ENCODE results near the gene KRT9. TPM values are rescaled to one million over a fixed set of nuclear protein-coding genes. Genes with fewer than 3 reads are reported as not detected.
A peak's percentile ranks its signal among the peaks of the same experiment; 100 is the strongest.
"Not testable (repeated sequence)": the region's sequence is repeated elsewhere in the genome, so short reads cannot be mapped to it uniquely, and the experiment has no call there.

KRT9 gene
- total RNA-seq, 4 donors from 2014 or later: 0.19 to 0.61 TPM; not detected in 2

DNA sequence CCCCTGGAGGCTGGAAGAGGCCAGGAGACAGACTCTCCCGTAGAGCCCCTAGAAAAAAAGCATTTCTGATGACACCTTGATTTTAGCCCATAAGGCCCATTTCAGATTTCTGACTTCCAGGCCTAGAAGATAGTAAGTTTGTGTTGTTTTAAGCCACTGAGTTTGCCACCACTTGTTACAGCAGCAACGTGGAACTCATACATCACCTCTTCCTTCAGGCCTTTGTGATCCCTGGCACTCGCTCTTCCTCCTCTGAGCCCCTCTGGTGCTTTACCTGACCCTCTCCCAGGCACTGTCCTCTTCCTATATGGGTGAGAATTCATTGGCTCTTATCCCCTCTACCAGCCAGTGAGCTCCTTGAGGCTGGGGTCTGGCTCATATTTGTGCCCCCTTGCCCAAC is 25.0 kb downstream of the KRT9 start:
- Histone ChIP-seq H3K9me3 (no peaks in the 10 kb centered on the region), H3K27ac (peak overlapping the region in 2 of 4 donors; percentile 87 to 93), H3K4me3 (no peak overlapping the region), H3K36me3 (no peaks in the 10 kb centered on the region), H3K27me3 (no peaks in the 10 kb centered on the region), H3K4me1 (peaks cover 22 to 46% (median 31%) of the 10 kb centered on the region in 3 donors)
- intact Hi-C loops (cut with DNase I): loop anchor here (5.0 to 10.0 kb wide), 2 partner anchors 115 to 642 kb away; no protein-coding TSS in a partner anchor
- no peak for TF ChIP-seq CTCF (IDR thresholded peaks at IDR 0.05)
- TF ChIP-seq POLR2A (IDR thresholded peaks at IDR 0.05): no peak
- WGBS, 2 donors: 84 to 96% methylated on average over 2 to 3 of the region's 3 CpGs
- no peak for DNase-seq

DNA sequence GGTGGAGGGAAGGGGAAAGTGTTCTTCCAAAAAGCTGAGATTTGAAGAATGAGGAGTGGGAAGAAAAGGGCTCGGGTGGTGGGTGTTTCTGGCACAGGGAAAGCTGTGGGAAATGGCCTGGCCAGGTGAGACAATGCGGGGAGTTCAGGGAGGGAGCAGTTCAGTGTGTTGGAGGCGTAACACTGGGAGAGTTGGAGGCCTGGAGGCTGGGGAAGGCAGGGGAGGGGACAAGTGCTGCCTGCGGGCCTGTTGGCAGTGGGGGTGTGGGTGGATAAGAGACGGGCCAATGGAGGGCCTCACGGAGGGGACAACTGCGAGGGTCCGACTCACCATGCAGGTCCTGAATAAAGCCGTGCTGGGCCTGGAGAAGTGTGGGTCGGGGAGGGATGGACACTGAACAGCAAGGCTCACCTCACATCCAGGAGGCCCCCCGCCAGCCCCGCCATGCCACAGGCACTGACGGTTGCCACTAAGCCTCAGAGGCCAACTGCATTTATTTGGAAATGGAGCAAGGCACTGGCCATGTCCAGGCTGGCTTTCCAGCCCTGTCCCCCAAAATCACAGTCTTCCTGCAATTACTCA is 25.9 kb downstream of the KRT9 start:
- no peak overlapping the region for H3K4me3 ChIP-seq
- TF ChIP-seq CTCF (IDR thresholded peaks at IDR 0.05) (no peak), POLR2A (IDR thresholded peaks at IDR 0.05) (no peak)
- DNase-seq: no peak
- H3K9me3 ChIP-seq: no peaks in the 10 kb centered on the region
- no peaks in the 10 kb centered on the region for H3K36me3 ChIP-seq
- intact Hi-C loops (cut with DNase I): loop anchor here (5.0 to 10.0 kb wide), 2 partner anchors 116 to 641 kb away; no protein-coding TSS in a partner anchor
- H3K4me1 ChIP-seq: peaks cover 22 to 50% (median 31%) of the 10 kb centered on the region in 3 donors
- 72 to 85% methylated on average over 8 to 13 of the region's 13 CpGs for WGBS, 2 donors
- H3K27me3 ChIP-seq: no peaks in the 10 kb centered on the region
- H3K27ac ChIP-seq: no peak overlapping the region

GRCh38 chr17:41544935-41545334 is 26.9 kb downstream of the KRT9 start:
- H3K4me3 ChIP-seq: no peak overlapping the region
- WGBS, 2 donors: 93 to 100% methylated on average over 1 to 5 of the region's 5 CpGs
- no peak overlapping the region for H3K27ac ChIP-seq
- peaks cover 22 to 45% (median 31%) of the 10 kb centered on the region in 3 donors for H3K4me1 ChIP-seq
- H3K27me3 ChIP-seq: no peaks in the 10 kb centered on the region
- H3K36me3 ChIP-seq: no peaks in the 10 kb centered on the region
- no peak for TF ChIP-seq POLR2A (IDR thresholded peaks at IDR 0.05)
- TF ChIP-seq CTCF (IDR thresholded peaks at IDR 0.05): no peak
- no peak for DNase-seq
- intact Hi-C loops (cut with DNase I): loop anchor here (5.0 to 10.0 kb wide), 2 partner anchors 117 to 640 kb away; no protein-coding TSS in a partner anchor
- H3K9me3 ChIP-seq: no peaks in the 10 kb centered on the region

GRCh38 chr17:41544491-41544892 is 27.4 kb downstream of the KRT9 start:
- 52 to 56% methylated on average over 2 of the region's 5 CpGs for WGBS, 2 donors

DNA sequence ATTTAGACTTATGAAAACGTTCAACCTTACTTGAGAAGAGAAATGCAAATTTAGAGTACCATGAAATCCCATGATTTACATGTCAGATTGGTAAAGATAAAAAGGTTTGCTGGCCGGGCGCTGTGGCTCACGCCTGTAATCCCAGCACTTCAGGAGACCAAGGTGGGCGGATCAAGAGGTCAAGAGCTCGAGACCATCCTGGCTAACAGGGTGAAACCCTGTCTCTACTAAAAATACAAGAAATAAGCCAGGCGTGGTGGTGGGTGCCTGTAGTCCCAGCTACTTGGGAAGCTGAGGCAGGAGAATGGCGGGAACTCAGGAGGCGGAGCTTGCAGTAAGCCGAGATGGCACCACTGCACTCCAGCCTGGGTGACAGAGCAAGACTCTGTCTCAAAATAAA is 29.1 kb downstream of the KRT9 start:
- DNase-seq, H3K4me3 ChIP-seq, H3K27me3 ChIP-seq, H3K9me3 ChIP-seq, H3K36me3 ChIP-seq, H3K27ac ChIP-seq: not testable (repeated sequence)
- peaks cover 8 to 38% (median 19%) of the 10 kb centered on the region in 3 donors for H3K4me1 ChIP-seq
- intact Hi-C loops (cut with DNase I): loop anchor here (10.0 kb wide), 1 partner anchor 638 kb away; no protein-coding TSS in a partner anchor
- 75 to 81% methylated on average over 10 of the region's 10 CpGs for WGBS, 2 donors

More at GRCh38 chr17:41544491-41544892, 27.4 kb downstream of the KRT9 start:
- intact Hi-C loops (cut with DNase I): loop anchor here (10.0 kb wide), 1 partner anchor 640 kb away; no protein-coding TSS in a partner anchor
- Histone ChIP-seq H3K4me3 (no peak overlapping the region), H3K27me3 (no peaks in the 10 kb centered on the region), H3K9me3 (no peaks in the 10 kb centered on the region), H3K36me3 (no peaks in the 10 kb centered on the region), H3K27ac (peak overlapping the region in 1 of 4 donors; percentile 30), H3K4me1 (peaks cover 21 to 40% (median 27%) of the 10 kb centered on the region in 3 donors)
- DNase-seq: no peak
- TF ChIP-seq POLR2A (IDR thresholded peaks at IDR 0.05) (no peak), CTCF (IDR thresholded peaks at IDR 0.05) (no peak)

Measured in esophagus squamous epithelium (tissue), 5 donors.